AG09319 (cell line): ENCODE measurements around the gene SKI.

Source experiments
- DNase-seq: peaks from one replicate; pipeline ENCODE4 v3.0.0-alpha.2; 2010; ENCODE audit warnings: low read depth; ENCODE audit errors: extremely low read depth
- CTCF ChIP-seq: IDR thresholded peaks from 2 replicates; pipeline ENCODE4 v1.5.1; 2011; ENCODE audit warnings: low read depth, mild to moderate bottlenecking, inconsistent platforms, low read length, moderate library complexity

SKI gene

GRCh38 chr1:2282556-2283270 is 54.6 kb downstream of the SKI start:
- no peak for TF ChIP-seq CTCF
- no peak for DNase-seq

- DNase-seq, result no peak
- TF ChIP-seq CTCF, result no peak
Observed at GRCh38 chr1:2283371-2283990, 55.4 kb downstream of the SKI start.

- no peak for DNase-seq
- no peak for TF ChIP-seq CTCF
Observed at GRCh38 chr1:2283991-2284895, 56.1 kb downstream of the SKI start.

- no peak for DNase-seq
- TF ChIP-seq CTCF, result no peak
Observed at GRCh38 chr1:2284932-2285331, 56.8 kb downstream of the SKI start.

- no peak for TF ChIP-seq CTCF
- DNase-seq, result no peak
Observed at GRCh38 chr1:2286923-2287322, 58.8 kb downstream of the SKI start.

- DNase-seq, result no peak
- no peak for TF ChIP-seq CTCF
Observed at GRCh38 chr1:2287649-2288048, 59.5 kb downstream of the SKI start.

GRCh38 chr1:2288311-2288710 is 60.2 kb downstream of the SKI start:
- DNase-seq, result no peak
- TF ChIP-seq CTCF, result no peak
